HG02885 (cell line): ENCODE data around the gene SPTAN1.
"Not testable (repeated sequence)": the region's sequence is repeated elsewhere in the genome, so short reads cannot be mapped to it uniquely, and the experiment has no call there.

Source experiments
- ATAC-seq: cut with Tn5 transposase; IDR thresholded peaks from one replicate; pipeline ENCODE4 v1.9.1; 2021; ENCODE audit warnings: mild to moderate bottlenecking; ENCODE audit not compliant: unreplicated experiment, poor library complexity

SPTAN1 gene

DNA sequence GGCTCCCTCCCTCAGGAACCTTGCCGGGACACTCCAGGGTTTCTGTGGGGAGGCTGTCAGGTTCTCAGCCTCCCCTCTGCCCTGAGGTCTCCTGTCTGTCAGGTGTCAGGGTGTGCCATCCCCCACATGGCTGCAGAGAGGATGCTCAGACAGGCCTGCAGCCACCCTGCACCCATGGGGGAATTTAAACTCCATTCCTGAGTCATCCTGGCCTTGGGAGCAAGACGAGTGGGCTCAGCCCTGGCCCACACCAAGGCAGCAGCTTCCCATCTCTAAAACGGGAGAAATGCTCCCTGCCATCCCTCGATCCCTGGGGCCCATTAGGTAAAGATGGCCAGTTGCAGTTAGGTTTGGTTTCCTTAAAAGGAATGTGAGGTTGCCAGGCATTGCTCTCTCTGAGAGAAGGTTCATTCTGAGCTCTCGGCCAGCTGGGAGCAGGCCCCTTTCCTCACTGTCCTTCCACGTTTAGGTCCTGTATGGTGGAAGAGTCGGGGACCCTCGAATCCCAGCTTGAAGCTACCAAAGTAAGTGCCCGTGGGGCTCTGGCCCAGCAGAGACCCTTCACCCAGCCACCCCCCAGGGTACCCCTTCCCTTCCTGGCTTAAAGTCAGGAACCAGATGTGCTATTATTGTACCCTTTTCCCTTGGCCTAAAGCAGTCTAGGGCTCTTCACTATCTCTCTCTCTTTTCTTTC is 77.6 kb downstream of the SPTAN1 start:
- ATAC-seq: no peak

DNA sequence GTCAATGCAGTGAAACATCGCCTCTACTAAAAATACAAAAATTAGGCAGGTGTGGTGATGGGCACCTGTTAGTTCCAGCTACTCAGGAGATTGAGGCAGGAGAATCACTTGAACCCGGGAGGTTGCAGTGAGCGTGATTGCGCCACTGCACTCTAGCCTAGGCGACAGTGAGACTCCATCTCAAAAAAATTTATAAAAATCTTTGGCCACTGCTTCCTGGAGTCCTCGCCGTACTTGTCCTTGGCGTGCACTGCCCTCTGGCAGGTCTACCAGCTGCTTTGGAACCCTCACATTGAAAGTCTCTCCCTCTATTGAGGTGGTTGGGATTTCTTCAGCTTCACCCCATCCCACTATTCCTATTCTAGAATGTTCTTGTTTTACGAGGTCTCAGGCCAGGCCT is 79.2 kb downstream of the SPTAN1 start:
- ATAC-seq: no peak

DNA sequence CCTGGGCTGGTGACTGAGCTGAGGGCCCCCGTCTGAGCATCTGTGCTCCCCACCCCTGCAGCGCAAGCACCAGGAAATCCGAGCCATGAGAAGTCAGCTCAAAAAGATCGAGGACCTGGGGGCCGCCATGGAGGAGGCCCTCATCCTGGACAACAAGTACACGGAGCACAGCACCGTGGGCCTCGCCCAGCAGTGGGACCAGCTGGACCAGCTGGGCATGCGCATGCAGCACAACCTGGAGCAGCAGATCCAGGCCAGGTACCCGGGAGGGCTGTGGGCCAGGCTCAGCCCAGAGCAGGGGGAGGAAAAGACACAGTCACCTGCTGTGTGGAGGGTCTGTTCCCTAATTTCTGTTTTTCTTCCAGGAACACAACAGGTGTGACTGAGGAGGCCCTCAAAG is 79.7 kb downstream of the SPTAN1 start:
- ATAC-seq: no peak

DNA sequence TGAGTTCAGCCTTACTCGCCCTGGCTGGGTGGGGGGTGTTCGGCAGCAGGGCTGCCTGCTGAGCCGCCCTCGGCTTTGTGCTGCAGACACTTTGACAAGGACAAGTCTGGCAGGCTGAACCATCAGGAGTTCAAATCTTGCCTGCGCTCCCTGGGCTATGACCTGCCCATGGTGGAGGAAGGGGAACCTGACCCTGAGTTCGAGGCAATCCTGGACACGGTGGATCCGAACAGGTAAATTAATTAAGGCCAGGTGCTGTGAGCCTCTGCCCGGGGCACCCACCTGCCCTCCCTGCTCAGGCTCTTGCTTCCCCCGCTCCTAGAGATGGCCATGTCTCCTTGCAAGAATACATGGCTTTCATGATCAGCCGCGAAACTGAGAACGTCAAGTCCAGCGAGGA is 80.1 kb downstream of the SPTAN1 start:
- ATAC-seq: no peak

DNA sequence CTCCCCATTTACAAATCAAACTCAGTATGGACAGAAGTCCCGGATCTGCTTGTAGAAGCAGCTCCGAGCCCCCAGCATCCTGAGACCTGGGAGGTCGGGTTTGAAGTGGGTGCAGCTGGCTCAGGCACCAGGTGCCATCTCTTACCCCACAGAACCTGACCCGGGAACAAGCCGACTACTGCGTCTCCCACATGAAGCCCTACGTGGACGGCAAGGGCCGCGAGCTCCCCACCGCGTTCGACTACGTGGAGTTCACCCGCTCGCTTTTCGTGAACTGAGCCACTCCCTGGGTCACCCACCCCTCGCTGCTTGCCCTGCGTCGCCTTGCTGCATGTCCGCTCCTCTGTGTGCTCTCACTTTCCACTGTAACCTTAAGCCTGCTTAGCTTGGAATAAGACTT is 80.7 kb downstream of the SPTAN1 start:
- ATAC-seq: no peak

DNA sequence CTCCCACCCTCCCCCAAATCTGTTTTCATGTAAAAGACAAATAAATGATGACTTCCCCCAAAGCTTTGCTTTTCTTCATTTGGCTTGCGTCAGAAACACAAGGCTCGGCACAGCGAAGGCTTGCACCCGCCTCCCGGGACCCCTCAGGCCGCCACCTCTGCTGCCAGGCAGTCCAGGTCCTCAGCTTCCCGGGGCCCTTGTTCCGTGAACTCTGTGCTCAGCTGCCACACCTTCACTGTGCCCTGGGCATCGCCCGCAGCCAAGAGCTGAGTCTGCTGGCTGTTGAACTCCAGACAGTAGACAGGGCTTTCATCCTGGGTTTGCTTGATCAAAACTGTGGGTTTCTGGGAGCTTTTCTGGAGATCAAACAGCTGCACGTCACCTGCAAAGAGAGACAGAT is 81.2 kb downstream of the SPTAN1 start:
- ATAC-seq: no peak

DNA sequence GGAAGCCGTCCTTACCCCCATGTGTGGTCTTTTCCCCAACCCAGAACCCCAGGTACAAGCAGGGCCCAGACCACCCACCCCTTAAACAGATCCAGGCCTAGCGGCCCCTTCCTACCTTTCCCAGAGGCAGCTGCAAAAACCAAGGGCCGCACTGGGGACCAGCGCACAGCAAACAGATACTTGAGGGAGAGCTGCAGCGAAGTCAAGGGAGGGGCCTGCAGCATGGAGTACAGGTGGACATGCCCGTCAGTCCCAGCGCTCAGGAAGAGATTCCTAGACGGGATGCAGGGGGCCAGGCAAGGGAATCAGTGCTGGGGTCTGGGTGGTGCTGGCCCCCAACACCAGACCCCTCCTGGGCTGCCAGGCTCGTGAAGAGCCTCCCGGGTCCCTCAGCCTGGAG is 81.7 kb downstream of the SPTAN1 start:
- ATAC-seq: no peak

DNA sequence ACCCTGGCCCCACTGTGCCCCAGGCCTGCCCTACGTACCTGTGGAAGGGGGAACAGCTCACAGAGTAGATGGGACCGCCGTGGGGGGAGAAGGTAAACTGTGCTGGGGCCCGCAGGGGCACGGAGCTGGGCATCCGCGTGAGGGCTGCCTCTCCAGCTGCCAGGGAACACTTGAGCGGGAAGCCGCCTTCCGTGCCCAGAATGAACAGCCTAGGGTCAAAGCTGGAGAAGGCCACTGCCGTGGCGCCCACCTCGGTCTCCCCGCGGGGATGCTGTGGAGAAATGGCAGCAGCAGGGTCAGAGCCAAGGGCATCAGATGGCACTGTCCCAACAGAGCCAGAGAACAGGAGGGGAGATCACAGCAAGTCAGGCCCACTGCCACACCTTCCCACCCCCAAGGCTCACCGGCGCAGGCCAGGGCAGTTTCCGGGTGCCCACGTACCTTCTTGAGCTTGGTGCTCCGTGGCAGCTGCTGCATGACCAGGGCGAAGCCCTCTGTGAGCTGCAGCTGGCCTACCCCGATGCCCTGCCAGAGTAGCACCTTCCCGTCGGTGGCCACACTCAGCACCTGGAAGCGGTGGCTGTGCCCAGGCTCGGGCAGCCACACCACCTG is 82.4 kb downstream of the SPTAN1 start:
- ATAC-seq: no peak

DNA sequence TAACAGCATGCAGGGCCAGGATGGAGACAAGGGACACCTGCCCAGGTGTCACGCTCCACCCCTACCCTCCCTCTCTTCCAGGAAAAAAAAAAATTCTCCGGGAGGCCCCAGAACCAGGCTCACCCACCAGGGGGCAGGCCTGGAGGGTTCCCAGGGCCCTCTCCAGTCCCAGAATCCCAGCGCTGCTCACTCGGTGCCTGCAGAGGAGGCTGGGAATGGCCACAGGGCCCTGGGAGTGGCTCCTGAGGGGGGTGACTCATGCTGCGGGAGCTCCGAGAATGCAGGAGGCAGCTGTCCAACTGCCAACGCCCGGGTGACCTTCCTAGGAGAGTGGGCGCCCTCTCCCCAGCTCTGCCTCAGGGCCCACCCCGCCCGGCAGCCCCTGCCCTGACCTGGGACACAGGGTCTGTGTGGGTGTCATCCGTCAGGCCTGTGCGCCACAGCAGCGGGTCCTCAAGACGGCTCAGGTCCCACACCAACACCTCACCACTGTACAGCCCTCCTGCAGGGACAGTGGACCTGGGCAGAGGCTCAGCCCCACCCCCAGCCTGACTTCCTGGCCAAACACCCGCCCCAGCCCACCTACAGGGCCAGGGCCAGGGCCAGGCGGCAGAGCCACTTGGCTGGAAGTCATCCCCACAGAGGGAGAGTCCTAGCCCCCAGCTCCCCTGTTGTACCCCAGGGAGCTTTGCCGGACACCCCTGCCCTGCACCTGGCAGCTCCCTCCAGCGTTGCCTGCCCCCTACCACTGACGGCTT is 83.1 kb downstream of the SPTAN1 start:
- ATAC-seq: no peak

DNA sequence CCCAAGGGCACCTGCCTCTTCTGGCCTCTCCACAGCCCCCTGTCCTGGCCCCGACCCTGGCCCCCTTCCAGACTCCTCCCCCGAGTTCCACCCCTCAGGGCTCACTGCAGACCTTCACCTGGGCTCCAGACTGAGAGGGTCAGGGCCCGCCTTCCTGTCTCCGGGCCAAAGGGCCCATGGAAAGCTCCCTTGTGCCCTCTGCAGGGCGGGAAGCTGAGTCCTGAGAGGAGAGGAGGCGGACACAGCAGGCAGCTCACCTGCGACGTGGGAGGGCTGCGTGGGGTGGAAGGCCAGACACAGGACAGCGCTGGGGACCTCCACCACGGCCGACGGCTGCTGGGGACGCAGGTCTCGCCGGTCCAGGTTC is 83.6 kb downstream of the SPTAN1 start:
- ATAC-seq: no peak

DNA sequence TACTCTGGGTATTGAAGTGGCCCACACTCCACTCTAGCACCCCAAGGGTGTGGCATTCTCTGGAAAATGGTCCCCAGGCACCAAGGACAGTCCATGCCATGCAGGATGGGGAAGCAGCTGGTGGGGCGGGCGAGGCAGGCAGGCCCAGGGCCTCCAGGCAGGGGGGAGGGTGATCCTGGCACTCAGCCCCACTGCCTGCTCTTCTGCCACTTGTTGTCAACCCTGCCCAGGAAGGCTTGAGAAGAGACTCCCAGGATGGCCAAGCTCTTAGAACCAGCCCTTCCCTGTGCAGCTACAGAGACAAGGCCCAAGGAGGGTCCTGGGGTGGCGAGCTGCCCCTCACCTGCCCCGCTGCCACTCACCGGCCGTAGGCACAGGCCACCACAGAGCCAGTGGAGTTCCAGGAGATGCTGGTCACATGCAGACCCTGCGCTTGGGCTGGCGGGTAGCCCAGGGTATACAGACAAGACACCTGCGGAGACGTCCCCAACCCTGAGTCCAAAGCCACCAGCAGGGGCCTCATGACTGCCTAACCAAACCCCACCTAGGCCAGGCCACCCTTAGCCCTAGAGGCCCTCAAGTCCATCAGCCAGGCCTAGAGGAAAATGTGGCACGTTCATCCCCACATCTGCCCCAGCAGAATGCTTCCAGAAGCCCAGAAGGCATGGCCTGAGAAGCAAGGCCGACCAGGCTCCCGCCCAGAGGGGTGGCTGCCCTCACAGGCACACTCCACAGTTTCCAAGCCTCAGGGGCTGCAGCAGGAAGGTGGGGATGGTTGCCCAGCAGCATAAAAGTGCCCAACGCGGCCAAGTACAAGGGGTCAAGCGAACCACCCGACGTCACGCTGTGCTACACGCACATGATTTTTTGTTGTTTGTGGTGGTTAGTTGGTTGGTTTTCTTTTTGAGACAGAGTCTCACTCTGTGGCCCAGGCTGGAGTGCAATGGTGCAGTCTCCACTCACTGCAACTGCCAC is 84.5 kb downstream of the SPTAN1 start:
- ATAC-seq: no peak

DNA sequence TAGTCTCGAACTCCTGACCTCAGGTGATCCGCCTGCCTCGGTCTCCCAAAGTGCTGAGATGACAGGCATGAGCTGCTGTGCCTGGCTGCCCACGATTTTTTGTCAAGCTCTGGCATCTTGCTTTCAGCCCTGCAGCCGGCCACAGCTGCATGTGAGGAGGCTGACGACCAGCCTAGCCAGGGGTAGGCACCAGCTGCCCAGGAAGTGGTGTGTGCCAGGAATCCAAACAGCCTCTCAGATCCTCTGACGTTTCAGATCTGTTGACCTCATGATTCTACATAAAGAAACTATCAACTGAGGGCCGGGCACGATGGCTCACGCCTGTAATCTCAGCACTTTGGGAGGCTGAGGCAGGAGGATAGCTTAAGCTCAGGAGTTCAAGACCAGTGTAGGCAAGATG is 85.3 kb downstream of the SPTAN1 start:
- ATAC-seq: no peak

DNA sequence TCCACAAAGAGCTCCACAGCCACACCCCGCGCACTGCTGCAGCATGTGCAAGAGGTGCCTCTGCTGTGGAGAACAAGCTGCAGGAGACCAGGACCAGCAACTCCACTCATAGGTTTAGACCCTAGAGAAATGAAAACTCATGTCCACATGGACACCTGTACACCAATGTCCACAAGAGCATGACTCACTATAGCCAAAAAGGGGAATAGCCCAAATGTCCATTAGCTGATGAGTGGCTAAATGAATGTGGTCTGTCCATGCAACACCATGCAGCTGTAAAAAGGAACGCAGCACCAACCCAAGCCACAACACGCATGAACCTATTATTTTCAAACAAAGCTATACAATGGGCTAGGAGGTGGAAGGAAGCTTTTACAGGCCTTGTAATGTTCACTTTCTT is 86.2 kb downstream of the SPTAN1 start:
- ATAC-seq: no peak

DNA sequence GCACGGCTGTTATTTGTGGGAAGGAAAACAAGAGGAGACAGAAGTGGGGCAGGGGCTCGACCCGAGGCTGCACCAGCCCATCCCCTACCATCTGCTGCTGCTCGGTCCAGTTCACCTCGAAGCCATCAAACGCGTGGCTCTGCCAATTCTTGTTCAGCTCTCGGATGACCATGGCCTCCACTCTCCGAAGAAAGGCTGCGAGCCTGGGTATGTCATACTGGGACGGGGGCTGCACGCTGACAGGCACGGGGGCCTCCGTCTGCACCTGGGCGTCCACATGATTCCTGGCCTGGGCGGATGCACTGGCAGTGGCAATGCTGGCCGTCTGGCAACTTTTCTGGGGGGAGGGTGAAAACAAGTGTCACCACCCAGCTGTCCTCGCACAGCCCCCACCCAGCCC is 88.2 kb downstream of the SPTAN1 start:
- no peak for ATAC-seq

DNA sequence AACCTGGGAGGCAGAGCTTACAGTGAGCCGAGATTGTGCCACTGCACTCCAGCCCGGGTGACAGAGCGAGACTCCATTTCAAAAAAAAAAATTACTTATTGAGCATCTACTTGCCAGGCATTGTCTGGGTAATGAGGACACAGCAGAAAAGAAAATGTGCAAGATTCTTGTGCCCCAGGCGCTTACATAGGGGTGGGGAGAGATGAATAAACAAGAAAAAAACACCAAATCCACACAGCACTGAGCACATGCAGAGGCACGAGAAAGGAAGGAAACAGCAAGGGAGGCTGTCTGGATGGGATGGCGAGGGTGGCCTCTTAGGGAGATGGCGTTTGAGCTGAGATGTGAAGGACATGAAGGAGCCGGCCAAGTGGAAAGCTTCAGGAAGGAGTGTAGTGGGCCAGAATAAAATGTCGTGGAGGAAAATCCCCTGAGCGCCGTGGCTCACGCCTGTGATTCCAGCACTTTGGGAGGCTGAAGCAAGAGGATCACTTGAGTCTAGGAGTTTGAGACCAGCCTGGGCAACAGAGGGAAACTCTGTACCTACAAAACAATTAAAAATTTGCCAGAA is 90.4 kb downstream of the SPTAN1 start:
- ATAC-seq: no peak

DNA sequence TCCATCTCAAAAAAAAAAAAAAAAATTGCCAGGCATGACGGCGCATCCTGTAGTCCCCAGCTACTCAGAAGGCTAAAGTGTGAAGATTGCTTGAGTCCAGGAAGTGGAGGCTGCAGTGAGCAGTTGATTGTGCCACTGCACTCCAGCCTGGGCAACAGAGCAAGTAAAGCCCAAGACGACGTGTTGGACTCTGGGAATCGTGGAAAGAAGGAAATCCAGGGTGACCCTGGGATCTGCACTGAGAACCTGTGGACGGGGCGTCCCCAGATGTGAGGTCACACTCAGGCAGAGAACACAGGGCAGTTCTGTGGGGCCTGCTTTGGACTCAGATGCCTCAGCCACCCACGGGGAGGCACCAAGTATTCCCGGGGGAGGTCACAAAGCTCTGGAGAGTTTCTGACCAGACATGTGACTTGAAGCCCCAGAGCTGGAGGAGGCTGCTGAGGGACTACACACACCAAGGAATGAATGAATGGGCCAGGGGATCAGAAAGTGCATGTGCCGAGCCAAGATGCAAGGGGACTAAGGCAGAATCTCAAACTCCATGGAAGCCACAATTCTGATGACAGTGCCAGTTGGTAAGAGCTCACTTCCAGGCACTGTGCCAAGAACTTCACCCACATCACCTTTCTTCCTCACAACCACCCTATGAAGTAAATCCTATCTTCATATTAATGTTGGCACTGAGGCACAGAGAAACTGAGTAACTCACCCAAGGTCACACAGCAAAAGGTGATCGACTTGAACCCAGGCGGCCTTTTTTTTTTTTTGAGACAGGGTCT is 91.3 kb downstream of the SPTAN1 start:
- ATAC-seq: no peak

DNA sequence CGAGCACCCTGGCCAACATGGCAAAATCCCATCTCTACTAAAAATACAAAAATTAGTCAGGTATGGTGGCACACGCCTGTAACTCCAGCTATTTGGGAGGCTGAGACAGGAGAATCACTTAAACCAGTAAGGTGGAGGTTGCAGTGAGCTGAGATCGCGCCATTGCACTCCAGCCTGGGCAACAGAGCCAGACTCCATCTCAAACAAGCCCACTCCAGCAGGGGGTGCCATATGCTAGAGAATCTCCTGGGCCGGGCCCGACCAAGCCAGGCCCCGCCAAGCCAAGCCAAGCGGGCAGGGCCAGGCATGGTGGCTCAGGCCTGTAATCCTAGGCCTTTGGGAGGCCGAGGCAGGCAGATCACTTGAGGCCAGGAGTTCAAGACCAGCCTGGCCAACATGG is 95.8 kb downstream of the SPTAN1 start:
- ATAC-seq: not testable (repeated sequence)

DNA sequence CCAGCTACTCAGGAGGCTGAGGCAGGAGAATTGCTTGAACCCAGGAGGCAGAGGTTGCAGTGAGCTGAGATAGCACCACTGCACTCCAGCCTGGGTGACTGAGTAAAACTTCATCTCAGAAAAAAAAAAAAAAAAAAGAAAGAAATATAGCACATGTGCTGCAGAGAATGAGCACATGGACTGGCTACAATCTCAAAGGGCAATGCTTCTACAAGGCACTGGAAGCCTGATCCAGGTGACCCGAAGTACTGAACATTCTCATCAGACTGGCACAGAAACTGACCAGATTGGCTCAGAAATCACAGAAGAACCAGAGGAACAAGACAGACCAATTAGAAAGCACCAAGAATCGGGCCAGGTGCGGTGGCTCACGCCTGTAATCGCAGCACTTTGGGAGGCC is 99.4 kb downstream of the SPTAN1 start:
- ATAC-seq: no peak

DNA sequence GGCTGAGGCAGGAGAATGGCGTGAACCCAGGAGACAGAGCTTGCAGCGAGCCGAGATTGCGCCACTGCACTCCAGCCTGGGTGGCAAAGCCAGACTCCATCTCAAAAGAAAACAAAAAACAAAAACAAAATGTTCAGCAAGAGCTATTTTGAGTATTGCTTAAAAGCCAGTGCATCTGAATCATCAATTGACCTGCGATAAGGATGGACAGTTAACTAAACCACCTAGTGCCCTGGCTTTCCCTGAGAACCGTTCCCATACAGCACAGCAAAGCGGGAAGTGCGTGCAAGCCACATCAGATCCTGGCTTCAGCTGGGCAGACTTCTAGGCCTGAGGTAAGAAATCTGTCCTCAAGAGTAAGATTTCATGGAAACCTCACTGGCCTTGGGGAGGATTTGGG is 101.5 kb downstream of the SPTAN1 start:
- no peak for ATAC-seq

DNA sequence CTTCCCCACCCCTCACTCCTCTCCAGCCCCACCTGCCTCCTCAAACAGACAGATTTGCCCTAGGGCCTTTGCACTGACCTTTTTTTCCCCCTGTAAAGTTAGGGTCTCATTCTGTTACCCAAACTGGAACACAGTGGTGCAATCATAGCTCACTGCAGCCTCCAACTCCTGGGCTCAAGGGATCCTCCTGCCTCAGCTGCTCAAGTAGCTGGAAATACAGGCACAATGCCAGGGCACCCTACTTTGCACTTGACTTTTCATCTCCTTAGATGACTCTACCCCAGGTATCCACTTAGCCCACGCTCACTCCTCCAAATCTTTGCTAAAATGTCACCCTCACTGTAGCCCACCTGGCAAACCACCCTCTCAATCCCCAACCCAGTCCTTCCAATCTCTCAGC is 102.1 kb downstream of the SPTAN1 start:
- ATAC-seq: no peak
